WTC11 (cell line): ENCODE results near the gene HAND1. TPM values are rescaled to one million over a fixed set of nuclear protein-coding genes. Genes with fewer than 3 reads are reported as not detected.

ENCODE experiments used
- ATAC-seq: fragments of 200-7000 bp; cut with Tn5 transposase; 2 replicates; pipeline ENCODE4 v1.10.0; 2021; ENCODE audit warnings: mild to moderate bottlenecking, moderate library complexity
- CTCF ChIA-PET: fragments of 300-600 bp; sonication (Branson Sonifier 250); formaldehyde crosslinking; loops from one replicate; lab custom pipeline; 2021; ENCODE audit warnings: antibody characterized with exemption; lab: Charles Lee
- POLR2A ChIA-PET: fragments of 350-600 bp; sonication (Branson Sonifier 250); formaldehyde crosslinking; loops from one replicate; lab custom pipeline; 2021; ENCODE audit warnings: antibody characterized with exemption; lab: Charles Lee
- DNase-seq: peaks from one replicate; pipeline ENCODE4 v3.0.0; 2021; ENCODE audit warnings: low spot score
- H3K27ac Mint-ChIP-seq: 2 replicates; pipeline ENCODE4 v1.8.0; 2021; ENCODE audit warnings: mixed read lengths
- H3K27me3 Mint-ChIP-seq: 2 replicates; pipeline ENCODE4 v1.8.0; 2021; ENCODE audit warnings: low read depth, mild to moderate bottlenecking, moderate library complexity, mixed read lengths
- H3K36me3 Mint-ChIP-seq: 2 replicates; pipeline ENCODE4 v1.8.0; 2021; ENCODE audit warnings: mixed read lengths
- H3K4me1 Mint-ChIP-seq: 2 replicates; pipeline ENCODE4 v1.8.0; 2022; ENCODE audit warnings: mixed read lengths
- H3K4me3 Mint-ChIP-seq: 2 replicates; pipeline ENCODE4 v1.8.0; 2021; ENCODE audit warnings: mild to moderate bottlenecking, moderate library complexity, mixed read lengths
- H3K9me3 Mint-ChIP-seq: 2 replicates; pipeline ENCODE4 v1.8.0; 2021; ENCODE audit warnings: mixed read lengths
- CREB1 ChIP-seq: sonication (generic); formaldehyde crosslinking; IDR thresholded peaks from 2 replicates; pipeline ENCODE4 v1.8.0; 2023; ENCODE audit warnings: mild to moderate bottlenecking, missing genetic modification reagents
- EMX1 ChIP-seq: fragments of 250-450 bp; sonication (Bioruptor Pico); IDR thresholded peaks from 2 replicates; pipeline ENCODE4 v1.8.0; 2021; ENCODE audit warnings: mild to moderate bottlenecking
- ESRRA ChIP-seq: sonication (generic); formaldehyde crosslinking; IDR thresholded peaks from 2 replicates; pipeline ENCODE4 v1.8.1; 2022; ENCODE audit warnings: mild to moderate bottlenecking, missing genetic modification reagents, borderline replicate concordance
- FOXK1 ChIP-seq: sonication (generic); formaldehyde crosslinking; IDR thresholded peaks from 2 replicates; pipeline ENCODE4 v1.8.0; 2022; ENCODE audit warnings: mild to moderate bottlenecking, moderate library complexity, missing genetic modification reagents
- GABPB1 ChIP-seq: sonication (generic); formaldehyde crosslinking; IDR thresholded peaks from 2 replicates; pipeline ENCODE4 v1.8.1; 2023; ENCODE audit warnings: mild to moderate bottlenecking, missing genetic modification reagents
- GRHL2 ChIP-seq: fragments of 250-450 bp; sonication (Bioruptor Pico); IDR thresholded peaks from 2 replicates; pipeline ENCODE4 v1.8.0; 2022; ENCODE audit warnings: mild to moderate bottlenecking, moderate library complexity; ENCODE audit not compliant: insufficient replicate concordance, severe bottlenecking
- GTF2I ChIP-seq: fragments of 250-450 bp; sonication (Bioruptor Pico); conservative IDR thresholded peaks from 2 replicates; pipeline ENCODE4 v1.4.0; 2021; ENCODE audit warnings: mild to moderate bottlenecking
- JUN ChIP-seq: sonication (generic); formaldehyde crosslinking; IDR thresholded peaks from 2 replicates; pipeline ENCODE4 v1.8.0; 2023; ENCODE audit warnings: mild to moderate bottlenecking, missing genetic modification reagents
- KAT7 ChIP-seq: sonication (generic); formaldehyde crosslinking; IDR thresholded peaks from 2 replicates; pipeline ENCODE4 v1.8.1; 2023; ENCODE audit warnings: missing genetic modification reagents, mild to moderate bottlenecking, borderline replicate concordance
- MYBL2 ChIP-seq: sonication (generic); formaldehyde crosslinking; IDR thresholded peaks from 2 replicates; pipeline ENCODE4 v1.8.1; 2023; ENCODE audit warnings: mild to moderate bottlenecking, moderate library complexity, missing genetic modification reagents
- NFYB ChIP-seq: sonication (generic); formaldehyde crosslinking; conservative IDR thresholded peaks from 2 replicates; pipeline ENCODE4 v1.8.0; 2022; ENCODE audit warnings: low read depth, missing genetic modification reagents
- NR1H2 ChIP-seq: sonication (generic); formaldehyde crosslinking; IDR thresholded peaks from 2 replicates; pipeline ENCODE4 v1.9.0; 2021; ENCODE audit warnings: mild to moderate bottlenecking, moderate library complexity, missing genetic modification reagents
- NR2C2 ChIP-seq: sonication (generic); formaldehyde crosslinking; IDR thresholded peaks from 2 replicates; pipeline ENCODE4 v1.8.0; 2022; ENCODE audit warnings: mild to moderate bottlenecking, missing genetic modification reagents
- RORB ChIP-seq: fragments of 250-450 bp; sonication (Bioruptor Pico); IDR thresholded peaks from 2 replicates; pipeline ENCODE4 v1.9.0; 2021; ENCODE audit warnings: mild to moderate bottlenecking
- SP1 ChIP-seq: sonication (generic); formaldehyde crosslinking; conservative IDR thresholded peaks from 2 replicates; pipeline ENCODE4 v1.8.1; 2022; ENCODE audit warnings: missing genetic modification reagents
- ZNF219 ChIP-seq: sonication (generic); formaldehyde crosslinking; IDR thresholded peaks from 2 replicates; pipeline ENCODE4 v1.8.0; 2023; ENCODE audit warnings: missing genetic modification reagents, mild to moderate bottlenecking, borderline replicate concordance
- ZNF317 ChIP-seq: sonication (generic); formaldehyde crosslinking; IDR thresholded peaks from 2 replicates; pipeline ENCODE4 v1.8.1; 2023; ENCODE audit warnings: low read depth, mild to moderate bottlenecking, moderate library complexity, missing genetic modification reagents, borderline replicate concordance
- ZNF423 ChIP-seq: fragments of 250-450 bp; sonication (Bioruptor Pico); IDR thresholded peaks from 2 replicates; pipeline ENCODE4 v2.1.2; 2022; ENCODE audit warnings: mild to moderate bottlenecking, moderate library complexity
- total RNA-seq: library from RNA; stranded (reverse); gene quantifications from 3 replicates; pipeline ENCODE4 v1.2.3, GENCODE V29; 2021
- TF ChIP-seq, protein P1 (sequence below): sonication (generic); formaldehyde crosslinking; IDR thresholded peaks from 2 replicates; pipeline ENCODE4 v1.8.0; 2022; ENCODE audit warnings: mild to moderate bottlenecking, missing genetic modification reagents
- TF ChIP-seq, protein P2 (sequence below): sonication (generic); formaldehyde crosslinking; IDR thresholded peaks from 2 replicates; pipeline ENCODE4 v1.8.0; 2022; ENCODE audit warnings: mild to moderate bottlenecking, missing genetic modification reagents
- TF ChIP-seq, protein P3 (sequence below): fragments of 250-450 bp; sonication (Bioruptor Pico); IDR thresholded peaks from 2 replicates; pipeline ENCODE4 v1.8.0; 2021; ENCODE audit warnings: mild to moderate bottlenecking
- TF ChIP-seq, protein P4 (sequence below): sonication (generic); formaldehyde crosslinking; IDR thresholded peaks from 2 replicates; pipeline ENCODE4 v1.8.0; 2022; ENCODE audit warnings: mild to moderate bottlenecking, missing genetic modification reagents

The HAND1 gene
- total RNA-seq, 1 experiment from 2014 or later: not detected

DNA sequence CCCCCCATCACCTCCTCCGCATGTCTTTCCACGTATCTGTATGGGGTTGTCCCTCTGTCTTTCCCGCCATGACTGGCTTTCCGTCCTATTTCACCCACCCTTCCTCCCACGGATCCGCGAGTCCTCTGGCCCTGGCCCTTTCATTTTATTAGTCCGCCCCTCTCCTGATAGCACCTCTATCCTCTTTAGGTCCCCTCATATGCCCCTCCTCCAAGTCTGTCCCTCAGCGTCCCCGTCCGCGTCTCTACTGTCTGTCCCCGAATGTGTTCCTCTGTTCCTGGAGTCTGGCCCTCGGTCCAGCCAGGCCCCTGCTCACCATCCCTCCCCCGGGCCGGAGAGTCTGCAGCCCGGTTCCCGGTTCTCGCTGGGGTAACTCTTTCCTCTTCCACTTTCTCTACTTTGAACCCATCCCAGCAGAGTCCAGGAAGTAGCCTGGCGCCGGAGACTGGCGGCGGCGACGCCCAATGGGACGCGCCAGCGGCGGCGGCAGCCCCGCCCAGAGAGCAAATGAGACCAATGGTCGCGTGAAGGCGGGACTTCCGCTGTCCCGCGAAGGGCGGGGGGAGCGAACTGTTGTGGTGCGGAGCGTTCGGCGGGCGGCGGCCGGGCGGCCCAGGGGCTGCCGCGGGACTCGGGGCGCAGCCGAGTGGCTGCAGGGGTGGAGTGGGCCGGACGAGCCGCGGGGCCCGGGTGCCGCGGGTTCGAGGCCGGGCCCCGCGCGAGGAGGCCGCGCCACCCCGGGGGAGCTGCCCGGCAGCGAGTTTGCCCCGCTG, 32.4 kb downstream of the HAND1 start, which contains the start of gene SAP30L:
Gene SAP30L, plus strand, starts transcription at position 576 of the 773 bp plus-strand sequence. CDS start 608 bp downstream, outside the sequence.
- peaks cover 8% of the 10 kb centered on the region for H3K27me3 Mint-ChIP-seq
- peak; percentile 51; the same call in 1 of the 2 replicates for TF ChIP-seq JUN
- peak; percentile 98 for TF ChIP-seq NFYB (CRISPR knock-in tag)
- no peak for TF ChIP-seq ZNF317 (CRISPR knock-in tag)
- TF ChIP-seq, protein P1, sequence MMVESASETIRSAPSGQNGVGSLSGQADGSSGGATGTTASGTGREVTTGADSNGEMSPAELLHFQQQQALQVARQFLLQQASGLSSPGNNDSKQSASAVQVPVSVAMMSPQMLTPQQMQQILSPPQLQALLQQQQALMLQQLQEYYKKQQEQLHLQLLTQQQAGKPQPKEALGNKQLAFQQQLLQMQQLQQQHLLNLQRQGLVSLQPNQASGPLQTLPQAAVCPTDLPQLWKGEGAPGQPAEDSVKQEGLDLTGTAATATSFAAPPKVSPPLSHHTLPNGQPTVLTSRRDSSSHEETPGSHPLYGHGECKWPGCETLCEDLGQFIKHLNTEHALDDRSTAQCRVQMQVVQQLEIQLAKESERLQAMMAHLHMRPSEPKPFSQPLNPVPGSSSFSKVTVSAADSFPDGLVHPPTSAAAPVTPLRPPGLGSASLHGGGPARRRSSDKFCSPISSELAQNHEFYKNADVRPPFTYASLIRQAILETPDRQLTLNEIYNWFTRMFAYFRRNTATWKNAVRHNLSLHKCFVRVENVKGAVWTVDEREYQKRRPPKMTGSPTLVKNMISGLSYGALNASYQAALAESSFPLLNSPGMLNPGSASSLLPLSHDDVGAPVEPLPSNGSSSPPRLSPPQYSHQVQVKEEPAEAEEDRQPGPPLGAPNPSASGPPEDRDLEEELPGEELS (CRISPR knock-in tag): 0 out of 2 replicates have a peak, but pooled peaks have one; percentile 18
- TF ChIP-seq GABPB1 (CRISPR knock-in tag): peak; percentile 50; the same call in 1 of the 2 replicates
- TF ChIP-seq NR1H2 (CRISPR knock-in tag): no peak
- TF ChIP-seq FOXK1 (CRISPR knock-in tag): 0 out of 2 replicates have a peak, but pooled peaks have one; percentile 22
- TF ChIP-seq, protein P2, sequence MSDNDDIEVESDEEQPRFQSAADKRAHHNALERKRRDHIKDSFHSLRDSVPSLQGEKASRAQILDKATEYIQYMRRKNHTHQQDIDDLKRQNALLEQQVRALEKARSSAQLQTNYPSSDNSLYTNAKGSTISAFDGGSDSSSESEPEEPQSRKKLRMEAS (CRISPR knock-in tag): 0 out of 2 replicates have a peak, but pooled peaks have one; percentile 22
- TF ChIP-seq SP1: peak; percentile 97
- ChIA-PET CTCF (interaction anchor here (0.6 to 2.1 kb wide), 4 partner anchors 16 to 24 kb away, joined by 3 to 15 read pairs (median 6); no protein-coding TSS in a partner anchor), POLR2A (no interaction called here)
- peaks cover 18% of the 10 kb centered on the region for H3K4me1 Mint-ChIP-seq
- peak; percentile 97 for DNase-seq
- H3K27ac Mint-ChIP-seq: peak within 1 kb of the TSS; percentile 47
- no peaks in the 10 kb centered on the region for H3K9me3 Mint-ChIP-seq
- peak within 1 kb of the TSS; percentile 98 for H3K4me3 Mint-ChIP-seq
- peak; percentile 91 for ATAC-seq
- peaks cover 15% of the 10 kb centered on the region; the same call in 1 of the 2 replicates for H3K36me3 Mint-ChIP-seq

DNA sequence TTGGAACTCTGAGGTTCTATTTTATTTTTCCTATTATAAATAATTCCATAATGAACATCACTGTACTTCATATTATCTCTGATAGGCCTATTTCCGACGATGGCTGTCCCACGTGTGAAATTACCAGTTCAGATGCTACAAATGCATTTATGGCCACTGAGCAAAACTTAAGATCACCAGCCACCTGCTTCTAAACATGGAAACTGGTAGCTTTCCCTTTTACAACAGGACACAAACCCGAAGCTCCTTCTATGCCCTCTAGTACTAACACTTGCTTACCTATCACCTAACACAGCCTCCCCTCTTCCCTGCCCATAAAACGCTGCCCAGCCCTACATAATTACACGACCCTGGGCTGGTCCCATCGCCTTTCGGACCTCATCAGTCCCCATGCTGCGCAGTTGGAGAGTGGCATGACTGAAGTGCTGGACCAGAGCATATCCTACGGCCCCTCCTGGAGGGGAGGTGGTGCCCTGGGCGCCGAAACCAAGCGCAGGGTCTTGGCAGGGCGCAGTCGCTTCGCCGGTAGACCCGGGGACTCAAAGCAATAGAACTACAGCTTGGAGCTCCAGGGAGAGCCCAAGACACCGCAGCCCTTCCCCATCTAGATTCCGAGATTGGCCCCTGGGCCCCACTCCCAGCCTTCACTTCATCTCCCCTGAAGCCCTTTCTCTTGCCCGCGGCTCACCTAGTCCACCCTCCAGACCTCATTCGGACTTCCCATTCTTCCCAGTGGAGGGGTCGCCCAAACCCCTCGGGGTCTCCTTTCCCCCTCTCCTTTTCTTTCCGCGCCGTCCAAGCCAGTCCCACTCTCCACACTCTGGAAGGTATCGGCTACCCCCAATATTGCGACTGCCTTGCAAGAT, 33.2 kb downstream of the HAND1 start:
- H3K27ac Mint-ChIP-seq: no peak overlapping the region
- H3K9me3 Mint-ChIP-seq: no peaks in the 10 kb centered on the region
- H3K4me1 Mint-ChIP-seq: peaks cover 18% of the 10 kb centered on the region
- ChIA-PET CTCF (interaction anchor here (0.6 to 1.7 kb wide), 2 partner anchors 23 to 287 kb away, joined by 3 to 5 read pairs; no protein-coding TSS in a partner anchor), POLR2A (no interaction called here)
- H3K27me3 Mint-ChIP-seq: peaks cover 8% of the 10 kb centered on the region
- peaks cover 16% of the 10 kb centered on the region; the same call in 1 of the 2 replicates for H3K36me3 Mint-ChIP-seq
- ATAC-seq: peak; percentile 20
- DNase-seq: peak; percentile 40
- peak overlapping the region; percentile 98 for H3K4me3 Mint-ChIP-seq
- TF ChIP-seq MYBL2 (no peak), RORB (no peak), ESRRA (no peak), GTF2I (CRISPR knock-in tag) (no peak), CREB1 (no peak), ZNF219 (no peak), ZNF423 (CRISPR knock-in tag) (no peak), NR2C2 (CRISPR knock-in tag) (no peak)
- TF ChIP-seq, protein P3, sequence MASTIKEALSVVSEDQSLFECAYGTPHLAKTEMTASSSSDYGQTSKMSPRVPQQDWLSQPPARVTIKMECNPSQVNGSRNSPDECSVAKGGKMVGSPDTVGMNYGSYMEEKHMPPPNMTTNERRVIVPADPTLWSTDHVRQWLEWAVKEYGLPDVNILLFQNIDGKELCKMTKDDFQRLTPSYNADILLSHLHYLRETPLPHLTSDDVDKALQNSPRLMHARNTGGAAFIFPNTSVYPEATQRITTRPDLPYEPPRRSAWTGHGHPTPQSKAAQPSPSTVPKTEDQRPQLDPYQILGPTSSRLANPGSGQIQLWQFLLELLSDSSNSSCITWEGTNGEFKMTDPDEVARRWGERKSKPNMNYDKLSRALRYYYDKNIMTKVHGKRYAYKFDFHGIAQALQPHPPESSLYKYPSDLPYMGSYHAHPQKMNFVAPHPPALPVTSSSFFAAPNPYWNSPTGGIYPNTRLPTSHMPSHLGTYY (CRISPR knock-in tag): no peak

DNA sequence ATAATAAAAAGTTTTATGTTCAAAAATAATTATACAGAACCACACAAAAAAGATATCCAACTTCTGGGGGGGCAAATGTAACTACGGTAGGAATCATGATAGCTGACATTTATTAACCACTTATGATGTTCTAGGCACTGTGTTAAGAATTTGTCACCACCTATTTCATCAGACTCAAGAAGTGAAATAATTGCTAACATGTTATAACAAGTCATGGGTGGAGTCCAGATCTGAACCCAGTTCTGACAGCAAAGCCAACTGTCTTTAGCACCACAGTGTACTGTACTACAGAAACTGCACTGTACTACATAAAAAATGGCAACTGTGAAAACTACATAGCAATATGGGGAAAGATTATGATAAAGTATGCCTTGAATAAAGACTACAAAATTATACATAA, 35.2 kb downstream of the HAND1 start:
- Mint-ChIP-seq H3K36me3 (peaks cover 23% of the 10 kb centered on the region), H3K27me3 (peaks cover 8% of the 10 kb centered on the region), H3K9me3 (no peaks in the 10 kb centered on the region), H3K27ac (no peak overlapping the region), H3K4me3 (no peak overlapping the region), H3K4me1 (peaks cover 13% of the 10 kb centered on the region)
- ATAC-seq (no peak), DNase-seq (no peak)
- ChIA-PET POLR2A (no interaction called here), CTCF (no interaction called here)
- TF ChIP-seq GRHL2 (CRISPR knock-in tag): no peak
- TF ChIP-seq, protein P4, sequence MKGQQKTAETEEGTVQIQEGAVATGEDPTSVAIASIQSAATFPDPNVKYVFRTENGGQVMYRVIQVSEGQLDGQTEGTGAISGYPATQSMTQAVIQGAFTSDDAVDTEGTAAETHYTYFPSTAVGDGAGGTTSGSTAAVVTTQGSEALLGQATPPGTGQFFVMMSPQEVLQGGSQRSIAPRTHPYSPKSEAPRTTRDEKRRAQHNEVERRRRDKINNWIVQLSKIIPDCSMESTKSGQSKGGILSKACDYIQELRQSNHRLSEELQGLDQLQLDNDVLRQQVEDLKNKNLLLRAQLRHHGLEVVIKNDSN (CRISPR knock-in tag): no peak
- no peak for TF ChIP-seq EMX1 (CRISPR knock-in tag)
- TF ChIP-seq, protein P1 (CRISPR knock-in tag): no peak
- no peak for TF ChIP-seq KAT7
